Smooth muscle cell (in vitro differentiated cells): ENCODE measurements around the gene ALDH3A1. TPM values are rescaled to one million over a fixed set of nuclear protein-coding genes. Genes with fewer than 3 reads are reported as not detected.

Experiments used
- DNase-seq: peaks from one replicate; lab custom pipeline; 2025; ENCODE audit not compliant: unreplicated experiment; lab: John Stamatoyannopoulos, UW
- H2AFZ ChIP-seq: fragments of 200-600 bp; sonication (generic); 2 replicates; pipeline ENCODE4 v1.6.0; 2016; ENCODE audit warnings: antibody characterized with exemption, low read depth, mild to moderate bottlenecking
- H3F3A ChIP-seq: fragments of 200-600 bp; sonication (generic); 2 replicates; pipeline ENCODE4 v1.6.0; 2017; ENCODE audit warnings: antibody characterized with exemption, low read depth
- H3K27ac ChIP-seq: fragments of 200-600 bp; sonication (generic); 2 replicates; pipeline ENCODE4 v1.5.1; 2016; ENCODE audit warnings: low read depth, mild to moderate bottlenecking
- H3K27me3 ChIP-seq: fragments of 200-600 bp; sonication (generic); 2 replicates; pipeline ENCODE4 v1.6.1; 2016; ENCODE audit warnings: low read depth, mild to moderate bottlenecking
- H3K36me3 ChIP-seq: fragments of 200-600 bp; sonication (generic); 2 replicates; pipeline ENCODE4 v1.5.1; 2016; ENCODE audit warnings: low read depth
- H3K4me1 ChIP-seq: fragments of 200-600 bp; sonication (generic); 2 replicates; pipeline ENCODE4 v1.5.1; 2016; ENCODE audit warnings: low read depth
- H3K4me2 ChIP-seq: fragments of 200-600 bp; sonication (generic); 2 replicates; pipeline ENCODE4 v1.6.0; 2016; ENCODE audit warnings: mild to moderate bottlenecking
- H3K4me3 ChIP-seq: fragments of 200-600 bp; sonication (generic); 2 replicates; pipeline ENCODE4 v1.5.1; 2016; ENCODE audit warnings: mild to moderate bottlenecking
- H3K79me2 ChIP-seq: fragments of 200-600 bp; sonication (generic); 2 replicates; pipeline ENCODE4 v1.6.0; 2016; ENCODE audit warnings: low read depth, mild to moderate bottlenecking
- H3K9ac ChIP-seq: fragments of 200-600 bp; sonication (generic); 2 replicates; pipeline ENCODE4 v1.6.0; 2016; ENCODE audit warnings: low read depth
- H3K9me3 ChIP-seq: fragments of 200-600 bp; sonication (generic); replicated peaks from 2 replicates; pipeline ENCODE4 v1.5.1; 2016; ENCODE audit warnings: low read depth
- H4K20me1 ChIP-seq: fragments of 200-600 bp; sonication (generic); 2 replicates; pipeline ENCODE4 v1.6.0; 2016; ENCODE audit warnings: low read depth
- CTCF ChIP-seq: fragments of 200-600 bp; sonication (generic); IDR thresholded peaks from 2 replicates; pipeline ENCODE4 v1.5.1; 2017; ENCODE audit warnings: borderline replicate concordance, mild to moderate bottlenecking, antibody characterized with exemption; ENCODE audit not compliant: insufficient read depth, poor library complexity, severe bottlenecking
- WGBS: methylation state at CpG from one replicate; pipeline ENCODE4 v1.1.7; 2016; ENCODE audit warnings: low lambda C conversion rate; 5-methylcytosine and 5-hydroxymethylcytosine counted together
- polyA plus RNA-seq: library from polyadenylated mRNA; unstranded; fragments of >200 nt; fragmentation: Nextera tagmentation; extraction: Ambion mirVana; gene quantifications from 2 replicates; pipeline ENCODE4 v1.2.1, GENCODE V29; 2016
- total RNA-seq: library from RNA; depleted of rRNA; stranded (reverse); fragments of >200 nt; gene quantifications from 2 replicates; pipeline ENCODE4 v1.2.3, GENCODE V29; 2014

ALDH3A1 gene
- total and polyA plus RNA-seq, 2 experiments from 2014 or later = 0.18 TPM; not detected in 1

- H3K36me3 ChIP-seq = no peaks in the 10 kb centered on the region
- H3K27me3 ChIP-seq = no peaks in the 10 kb centered on the region
- H3K4me2 ChIP-seq = no peak overlapping the region
- WGBS = 94% methylated on average over 7 of the region's 7 CpGs
- peaks cover 5% of the 10 kb centered on the region for H3K4me1 ChIP-seq
- H3K9me3 ChIP-seq = no peaks in the 10 kb centered on the region
- no peak for DNase-seq
- H3K27ac ChIP-seq = no peak overlapping the region
- no peak overlapping the region for H3K9ac ChIP-seq
- no peak overlapping the region for H2AFZ ChIP-seq
- no peaks in the 10 kb centered on the region for H3F3A ChIP-seq
- H3K4me3 ChIP-seq = no peak overlapping the region
- no peak for TF ChIP-seq CTCF
- H3K79me2 ChIP-seq = no peaks in the 10 kb centered on the region
- no peaks in the 10 kb centered on the region for H4K20me1 ChIP-seq
These were observed 31.1 kb downstream of the ALDH3A1 start for GRCh38 chr17:19717031-19717360.

GRCh38 chr17:19716108-19717030 is 31.7 kb downstream of the ALDH3A1 start, which contains the start of gene SLC47A2:
SLC47A2 (minus strand) TSS chr17:19716584; CDS start chr17:19716555, 29 bp downstream.
- no peaks in the 10 kb centered on the region for H3K79me2 ChIP-seq
- H4K20me1 ChIP-seq = no peaks in the 10 kb centered on the region
- H3K4me3 ChIP-seq = no peak within 1 kb of the TSS
- no peak within 1 kb of the TSS for H3K27ac ChIP-seq
- peaks cover 5% of the 10 kb centered on the region for H3K4me1 ChIP-seq
- DNase-seq = no peak
- TF ChIP-seq CTCF = no peak
- H3K9me3 ChIP-seq = no peaks in the 10 kb centered on the region
- H3K4me2 ChIP-seq = no peak within 1 kb of the TSS
- no peaks in the 10 kb centered on the region for H3F3A ChIP-seq
- H2AFZ ChIP-seq = no peak within 1 kb of the TSS
- WGBS = 82% methylated on average over 13 of the region's 13 CpGs
- H3K9ac ChIP-seq = no peak within 1 kb of the TSS
- H3K36me3 ChIP-seq = no peaks in the 10 kb centered on the region
- no peaks in the 10 kb centered on the region for H3K27me3 ChIP-seq

GRCh38 chr17:19714542-19715411 is 33.3 kb downstream of the ALDH3A1 start:
- Histone ChIP-seq H3K4me2 (no peak overlapping the region), H3K36me3 (no peaks in the 10 kb centered on the region), H3K4me1 (peaks cover 5% of the 10 kb centered on the region), H3F3A (no peaks in the 10 kb centered on the region), H3K27me3 (no peaks in the 10 kb centered on the region), H3K9ac (no peak overlapping the region), H4K20me1 (no peaks in the 10 kb centered on the region), H3K9me3 (no peaks in the 10 kb centered on the region), H3K27ac (no peak overlapping the region), H2AFZ (no peak overlapping the region), H3K4me3 (no peak overlapping the region), H3K79me2 (no peaks in the 10 kb centered on the region)
- TF ChIP-seq CTCF = no peak
- 96% methylated on average over 26 of the region's 27 CpGs for WGBS
- DNase-seq = no peak
